Measurements from ENCODE around the gene EVL.

EVL gene

GRCh38 chr14:100067971-100068959, 3.0 kb downstream of the EVL start:
- DNase-seq = peak; percentile 85

- no peak for DNase-seq
Measured at GRCh38 chr14:100069161-100069800, 4.1 kb downstream of the EVL start.

GRCh38 chr14:100070310-100070709, 5.1 kb downstream of the EVL start:
- no peak for DNase-seq

GRCh38 chr14:100071545-100071944, 6.3 kb downstream of the EVL start:
- no peak for DNase-seq

GRCh38 chr14:100072783-100073346, 7.6 kb downstream of the EVL start:
- DNase-seq = peak; percentile 72

- no peak for DNase-seq
Measured at GRCh38 chr14:100073576-100074430, 8.6 kb downstream of the EVL start.

- DNase-seq = peak; percentile 48
Measured at GRCh38 chr14:100074431-100075100, 9.3 kb downstream of the EVL start.

- DNase-seq = no peak
Measured at GRCh38 chr14:100075681-100076080, 10.5 kb downstream of the EVL start.

GRCh38 chr14:100076133-100076532, 10.9 kb downstream of the EVL start:
- peak; percentile 95 for DNase-seq

GRCh38 chr14:100076606-100077005, 11.4 kb downstream of the EVL start:
- peak; percentile 90 for DNase-seq

GRCh38 chr14:100077441-100077840, 12.2 kb downstream of the EVL start:
- no peak for DNase-seq

- no peak for DNase-seq
Measured at GRCh38 chr14:100078216-100078803, 13.1 kb downstream of the EVL start.

GRCh38 chr14:100078997-100079725, 13.9 kb downstream of the EVL start:
- DNase-seq = peak; percentile 58

- no peak for DNase-seq
Measured at GRCh38 chr14:100079726-100080005, 14.4 kb downstream of the EVL start.

GRCh38 chr14:100080206-100080605, 15.0 kb downstream of the EVL start:
- DNase-seq = no peak

GRCh38 chr14:100081997-100082625, 16.9 kb downstream of the EVL start:
- DNase-seq = no peak

- DNase-seq = no peak
Measured at GRCh38 chr14:100082723-100083122, 17.5 kb downstream of the EVL start.

- no peak for DNase-seq
Measured at GRCh38 chr14:100083706-100084105, 18.5 kb downstream of the EVL start.

- DNase-seq = no peak
Measured at GRCh38 chr14:100084591-100084990, 19.4 kb downstream of the EVL start.

- DNase-seq = no peak
Measured at GRCh38 chr14:100085462-100085861, 20.2 kb downstream of the EVL start.

GRCh38 chr14:100086361-100086760, 21.1 kb downstream of the EVL start:
- DNase-seq = no peak

Measured in MV-4-11 (cell line).